HG03432 (cell line): Measurements from ENCODE around the gene SPOCK2.
"Not testable (repeated sequence)": the region's sequence is repeated elsewhere in the genome, so short reads cannot be mapped to it uniquely, and the experiment has no call there.

Experiments
- ATAC-seq: cut with Tn5 transposase; IDR thresholded peaks from one replicate; pipeline ENCODE4 v1.9.1; 2021; ENCODE audit warnings: mild to moderate bottlenecking, moderate library complexity; ENCODE audit not compliant: unreplicated experiment

The SPOCK2 gene

GRCh38 chr10:72108830-72109635, 20.7 kb upstream of the SPOCK2 start:
- ATAC-seq, result no peak

GRCh38 chr10:72108004-72108370, 19.6 kb upstream of the SPOCK2 start:
- not testable (repeated sequence) for ATAC-seq

- ATAC-seq, result no peak
Measured at GRCh38 chr10:72107325-72108003, 19.1 kb upstream of the SPOCK2 start.

- ATAC-seq, result no peak
Measured at GRCh38 chr10:72106896-72107295, 18.5 kb upstream of the SPOCK2 start.

GRCh38 chr10:72106154-72106849, 18.0 kb upstream of the SPOCK2 start:
- ATAC-seq, result no peak

- no peak for ATAC-seq
Measured at GRCh38 chr10:72105710-72106109, 17.4 kb upstream of the SPOCK2 start.

- ATAC-seq, result no peak
Measured at GRCh38 chr10:72105098-72105475, 16.7 kb upstream of the SPOCK2 start.

GRCh38 chr10:72104472-72105097, 16.2 kb upstream of the SPOCK2 start:
- ATAC-seq, result no peak

GRCh38 chr10:72099600-72099921, 11.2 kb upstream of the SPOCK2 start:
- ATAC-seq, result no peak

- ATAC-seq, result no peak
Measured at GRCh38 chr10:72098836-72099599, 10.7 kb upstream of the SPOCK2 start.

GRCh38 chr10:72098301-72098835, 10.0 kb upstream of the SPOCK2 start:
- ATAC-seq, result no peak

- no peak for ATAC-seq
Measured at GRCh38 chr10:72097448-72098300, 9.3 kb upstream of the SPOCK2 start.

- no peak for ATAC-seq
Measured at GRCh38 chr10:72096115-72097000, 8.0 kb upstream of the SPOCK2 start.

GRCh38 chr10:72095195-72095594, 6.8 kb upstream of the SPOCK2 start:
- no peak for ATAC-seq

GRCh38 chr10:72094574-72094973, 6.2 kb upstream of the SPOCK2 start:
- ATAC-seq, result no peak

GRCh38 chr10:72093450-72093849, 5.1 kb upstream of the SPOCK2 start:
- ATAC-seq, result no peak

- no peak for ATAC-seq
Measured at GRCh38 chr10:72092987-72093386, 4.6 kb upstream of the SPOCK2 start.

- no peak for ATAC-seq
Measured at GRCh38 chr10:72092171-72092924, 4.0 kb upstream of the SPOCK2 start.
